Cardiac septum (tissue), 1 donor: Measurements from ENCODE around the gene MTRF1. TPM values are rescaled to one million over a fixed set of nuclear protein-coding genes. Genes with fewer than 3 reads are reported as not detected.

ENCODE experiments used
- DNase-seq: peaks from one replicate; pipeline ENCODE4 v3.0.0-alpha.2; 2020; ENCODE audit warnings: low spot score
- intact Hi-C: fragments of 100-400 bp; cut with DNase I; formaldehyde crosslinking; loops from one replicate; pipeline ENCODE4 v1.14.0; 2022
- total RNA-seq: library from RNA; stranded (reverse); fragmentation: NEBNext Ultra II Directional; extraction: Animal tissue kit (Norgen Biotek cat#: 25700); gene quantifications from one replicate; pipeline ENCODE4 v1.2.1, GENCODE V29; 2021
- donor health status: DM: no; HTN: no; CAD: no.

The MTRF1 gene
- total RNA-seq, 1 donor from 2014 or later, result 8.5 TPM

GRCh38 chr13:41232578-41233480 is 30.5 kb downstream of the MTRF1 start:
- no peak for DNase-seq
- intact Hi-C loops, result no loop called here

GRCh38 chr13:41231786-41232185 is 31.6 kb downstream of the MTRF1 start:
- intact Hi-C loops, result no loop called here

GRCh38 chr13:41231025-41231677 is 32.2 kb downstream of the MTRF1 start:
- DNase-seq, result no peak
- intact Hi-C loops, result no loop called here

More at GRCh38 chr13:41231786-41232185, 31.6 kb downstream of the MTRF1 start:
- no peak for DNase-seq

GRCh38 chr13:41229356-41229755 is 34.0 kb downstream of the MTRF1 start:
- intact Hi-C loops, result no loop called here
- DNase-seq, result no peak

- intact Hi-C loops, result no loop called here
- DNase-seq, result no peak
Observed at GRCh38 chr13:41224113-41225110, 39.0 kb downstream of the MTRF1 start.

GRCh38 chr13:41222259-41222852 is 41.0 kb downstream of the MTRF1 start:
- no peak for DNase-seq
- intact Hi-C loops, result loop anchor here (2.0 kb wide), 1 partner anchor 148 kb away; no protein-coding TSS in a partner anchor

GRCh38 chr13:41220401-41220800 is 43.0 kb downstream of the MTRF1 start:
- no peak for DNase-seq
- intact Hi-C loops, result no loop called here

GRCh38 chr13:41216160-41216559 is 47.2 kb downstream of the MTRF1 start:
- intact Hi-C loops, result no loop called here

GRCh38 chr13:41213919-41214318 is 49.5 kb downstream of the MTRF1 start:
- peak; percentile 78 for DNase-seq
- intact Hi-C loops, result no loop called here

More at GRCh38 chr13:41216160-41216559, 47.2 kb downstream of the MTRF1 start:
- no peak for DNase-seq

GRCh38 chr13:41213316-41213715 is 50.1 kb downstream of the MTRF1 start:
- no peak for DNase-seq
- intact Hi-C loops, result no loop called here

- intact Hi-C loops, result no loop called here
- DNase-seq, result no peak
Observed at GRCh38 chr13:41212881-41213280, 50.5 kb downstream of the MTRF1 start.

- intact Hi-C loops, result no loop called here
- no peak for DNase-seq
Observed at GRCh38 chr13:41211062-41211461, 52.3 kb downstream of the MTRF1 start.

GRCh38 chr13:41206467-41206866 is 56.9 kb downstream of the MTRF1 start:
- no peak for DNase-seq
- intact Hi-C loops, result no loop called here

GRCh38 chr13:41203810-41204209 is 59.6 kb downstream of the MTRF1 start:
- DNase-seq, result no peak
- intact Hi-C loops, result no loop called here

GRCh38 chr13:41200126-41200525 is 63.2 kb downstream of the MTRF1 start:
- no peak for DNase-seq
- intact Hi-C loops, result no loop called here

GRCh38 chr13:41199526-41199925 is 63.9 kb downstream of the MTRF1 start:
- intact Hi-C loops, result no loop called here
- DNase-seq, result no peak

- no peak for DNase-seq
- intact Hi-C loops, result no loop called here
Observed at GRCh38 chr13:41199079-41199478, 64.3 kb downstream of the MTRF1 start.

- DNase-seq, result no peak
- intact Hi-C loops, result no loop called here
Observed at GRCh38 chr13:41196620-41197019, 66.8 kb downstream of the MTRF1 start.

GRCh38 chr13:41196011-41196410 is 67.4 kb downstream of the MTRF1 start:
- intact Hi-C loops, result no loop called here

More at GRCh38 chr13:41196011-41196410, 67.4 kb downstream of the MTRF1 start:
- DNase-seq, result no peak
